Activated T-cell treated with anti-CD3 and anti-CD28 coated beads, Interleukin-2, amount 50 U/mL, for 24 hours (primary cell): Measurements from ENCODE around the gene GPR68.
"Not testable (repeated sequence)": the region's sequence is repeated elsewhere in the genome, so short reads cannot be mapped to it uniquely, and the experiment has no call there.

ENCODE experiments used
- DNase-seq: peaks from one replicate; pipeline ENCODE4 v3.0.0-alpha.2; 2020
- H3K27ac Mint-ChIP-seq: 2 replicates; pipeline ENCODE4 v1.8.0; 2020; ENCODE audit warnings: mild to moderate bottlenecking, mixed read lengths
- H3K27me3 Mint-ChIP-seq: 2 replicates; pipeline ENCODE4 v1.8.0; 2020; ENCODE audit warnings: mixed read lengths
- H3K36me3 Mint-ChIP-seq: 2 replicates; pipeline ENCODE4 v1.8.0; 2020; ENCODE audit warnings: low read depth, mixed read lengths
- H3K4me1 Mint-ChIP-seq: 2 replicates; pipeline ENCODE4 v1.8.0; 2020; ENCODE audit warnings: low read depth, mixed read lengths
- H3K4me3 Mint-ChIP-seq: 2 replicates; pipeline ENCODE4 v1.8.0; 2020; ENCODE audit warnings: mild to moderate bottlenecking, moderate library complexity, mixed read lengths
- H3K9me3 Mint-ChIP-seq: 2 replicates; pipeline ENCODE4 v1.8.0; 2020; ENCODE audit warnings: mixed read lengths

GPR68 gene

DNA sequence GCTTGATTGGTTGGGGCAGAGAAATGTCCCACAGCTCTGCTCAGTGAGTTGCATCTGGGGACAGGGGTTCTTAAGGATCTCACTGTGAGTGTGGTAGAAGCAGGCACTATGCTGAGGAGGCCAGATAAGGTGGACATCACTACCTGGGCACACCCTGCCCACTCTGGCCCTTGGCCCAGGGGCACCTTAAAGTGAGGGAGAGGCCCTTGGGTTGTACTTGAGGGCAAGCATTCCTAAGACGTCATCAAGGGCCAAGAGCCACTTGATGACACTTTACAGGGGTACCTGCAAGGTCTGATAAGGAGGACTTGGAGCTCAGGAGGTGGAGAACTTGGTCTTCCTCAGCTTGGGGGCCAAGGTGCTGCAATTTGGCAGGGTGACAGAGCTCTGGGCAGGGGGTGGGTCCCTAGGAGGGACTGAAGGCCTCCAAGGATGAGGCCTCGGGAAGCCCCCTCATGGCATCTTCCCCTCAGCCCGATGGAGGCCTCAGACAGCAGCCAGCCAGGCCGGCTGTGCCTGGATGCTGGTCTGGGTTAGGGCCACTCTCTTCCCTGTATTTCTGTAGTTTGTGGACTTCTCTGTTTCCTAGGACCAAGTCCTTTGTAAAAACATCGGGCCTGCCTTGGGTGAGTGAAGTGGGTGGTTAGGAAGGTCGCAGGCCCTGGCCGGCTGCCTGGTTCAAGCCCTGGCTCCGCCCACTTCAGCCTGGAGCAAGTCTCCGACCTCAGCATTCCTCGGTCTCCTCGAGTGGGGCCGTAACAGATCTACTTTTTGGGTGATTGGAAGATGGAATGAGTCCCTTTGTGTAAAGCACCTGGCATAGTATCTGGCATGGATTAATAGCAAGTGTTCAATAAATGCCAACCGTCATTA is 24.8 kb downstream of the GPR68 start:
- H3K27ac Mint-ChIP-seq = no peak overlapping the region
- DNase-seq = no peak

DNA sequence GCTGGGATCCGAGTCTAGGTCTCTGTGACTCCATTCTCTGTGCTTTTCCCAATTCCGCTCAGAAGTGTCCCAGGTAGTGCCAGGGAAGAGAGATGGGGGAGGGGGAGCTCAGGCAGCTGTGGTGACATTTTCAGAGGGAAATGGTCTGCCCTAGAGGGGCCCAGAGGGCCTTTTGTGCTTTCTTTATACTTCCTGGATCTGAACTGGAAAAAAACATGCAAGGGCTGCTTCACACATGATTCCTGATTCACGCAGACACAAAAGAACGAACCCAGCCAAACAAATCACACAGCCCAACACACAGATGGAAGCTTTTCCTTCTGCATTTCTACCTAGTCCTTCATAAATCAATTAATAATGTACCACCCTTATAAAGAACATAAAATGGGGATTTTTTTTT is 26.5 kb downstream of the GPR68 start:
- H3K36me3 Mint-ChIP-seq = peaks cover 79% of the 10 kb centered on the region
- DNase-seq = no peak
- peaks cover 30% of the 10 kb centered on the region for H3K4me1 Mint-ChIP-seq

More for the DNA sequence above, 24.8 kb downstream of the GPR68 start:
- Mint-ChIP-seq H3K4me1 (peaks cover 46% of the 10 kb centered on the region), H3K4me3 (no peak overlapping the region), H3K9me3 (peaks cover 14% of the 10 kb centered on the region), H3K36me3 (peaks cover 86% of the 10 kb centered on the region), H3K27me3 (no peaks in the 10 kb centered on the region)

DNA sequence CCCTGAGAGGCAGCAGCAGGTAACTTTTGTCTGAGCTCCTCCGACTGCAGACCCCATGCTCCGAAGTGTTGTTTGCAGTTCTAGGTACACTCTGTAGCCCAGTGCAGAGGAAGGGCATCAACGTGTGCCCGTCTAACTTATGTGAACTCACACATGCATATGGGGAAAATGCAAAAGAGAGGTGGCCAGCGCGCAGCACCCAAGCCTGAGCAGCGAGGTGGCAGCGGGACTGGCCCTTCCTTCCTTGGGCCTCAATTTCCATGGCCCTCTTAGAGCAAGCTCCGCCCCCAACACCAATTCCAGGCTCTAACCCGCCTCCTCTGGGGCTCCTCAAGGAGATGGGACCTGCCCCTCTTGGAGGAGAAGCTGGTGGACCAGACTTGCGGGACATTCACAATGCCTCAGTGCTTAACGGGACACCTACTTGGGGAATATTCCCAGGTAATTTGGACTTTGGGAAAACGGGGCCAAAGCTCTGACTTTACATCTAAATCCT is 27.7 kb downstream of the GPR68 start:
- Mint-ChIP-seq H3K4me3 (no peak overlapping the region), H3K27me3 (no peaks in the 10 kb centered on the region), H3K9me3 (peaks cover 1% of the 10 kb centered on the region), H3K27ac (no peak overlapping the region), H3K36me3 (peaks cover 70% of the 10 kb centered on the region), H3K4me1 (peaks cover 17% of the 10 kb centered on the region)
- no peak for DNase-seq

More for the DNA sequence above, 26.5 kb downstream of the GPR68 start:
- peaks cover 9% of the 10 kb centered on the region for H3K9me3 Mint-ChIP-seq
- H3K4me3 Mint-ChIP-seq = no peak overlapping the region
- H3K27me3 Mint-ChIP-seq = no peaks in the 10 kb centered on the region
- H3K27ac Mint-ChIP-seq = no peak overlapping the region

DNA sequence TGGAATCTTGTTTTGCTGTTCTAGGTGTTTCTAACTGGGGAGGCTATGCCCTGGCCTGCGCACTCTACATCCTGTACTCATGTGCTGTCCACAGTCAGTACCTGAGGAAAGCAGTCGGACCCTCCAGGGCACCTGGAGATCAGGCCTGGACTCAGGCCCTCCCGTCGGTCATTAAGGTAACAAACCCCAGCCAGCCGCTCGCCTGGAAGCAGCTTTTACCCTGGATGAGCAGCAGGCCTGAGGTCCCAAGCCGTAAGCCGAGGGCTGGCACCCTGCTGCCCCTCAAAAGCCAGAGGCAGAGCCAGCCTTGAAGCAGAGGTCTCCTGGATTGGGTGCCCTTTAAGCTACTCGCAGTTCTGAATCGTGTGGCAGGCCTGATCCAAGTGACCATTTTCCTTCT is 29.1 kb downstream of the GPR68 start:
- Mint-ChIP-seq H3K4me1 (peaks cover 6% of the 10 kb centered on the region), H3K36me3 (peaks cover 72% of the 10 kb centered on the region), H3K27ac (no peak overlapping the region), H3K27me3 (no peaks in the 10 kb centered on the region), H3K4me3 (no peak overlapping the region), H3K9me3 (no peaks in the 10 kb centered on the region)
- DNase-seq = no peak

DNA sequence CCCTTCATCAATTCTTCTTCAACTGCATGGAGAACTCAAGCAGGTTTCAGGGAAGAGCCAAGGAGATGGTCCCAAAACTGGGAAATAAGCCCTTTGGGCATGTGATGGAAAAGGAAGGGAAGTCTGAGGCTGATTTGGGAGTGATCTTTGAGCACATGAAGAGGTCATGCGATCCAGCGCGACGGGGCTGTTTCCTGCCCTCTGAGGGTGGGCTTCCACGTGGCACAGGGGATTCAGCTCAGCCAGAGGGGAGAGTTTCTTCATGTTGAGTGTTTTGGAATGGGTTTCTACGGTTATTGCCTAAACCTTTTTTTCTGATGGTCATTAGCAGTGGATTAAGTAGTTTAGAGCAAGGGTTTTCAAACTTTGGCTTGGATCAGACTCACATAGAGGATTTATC is 30.2 kb downstream of the GPR68 start:
- H3K36me3 Mint-ChIP-seq = peaks cover 70% of the 10 kb centered on the region
- H3K27me3 Mint-ChIP-seq = no peaks in the 10 kb centered on the region
- no peak overlapping the region for H3K4me3 Mint-ChIP-seq
- H3K9me3 Mint-ChIP-seq = no peaks in the 10 kb centered on the region
- no peak for DNase-seq
- H3K4me1 Mint-ChIP-seq = peaks cover 1% of the 10 kb centered on the region
- H3K27ac Mint-ChIP-seq = peak overlapping the region; percentile 31

DNA sequence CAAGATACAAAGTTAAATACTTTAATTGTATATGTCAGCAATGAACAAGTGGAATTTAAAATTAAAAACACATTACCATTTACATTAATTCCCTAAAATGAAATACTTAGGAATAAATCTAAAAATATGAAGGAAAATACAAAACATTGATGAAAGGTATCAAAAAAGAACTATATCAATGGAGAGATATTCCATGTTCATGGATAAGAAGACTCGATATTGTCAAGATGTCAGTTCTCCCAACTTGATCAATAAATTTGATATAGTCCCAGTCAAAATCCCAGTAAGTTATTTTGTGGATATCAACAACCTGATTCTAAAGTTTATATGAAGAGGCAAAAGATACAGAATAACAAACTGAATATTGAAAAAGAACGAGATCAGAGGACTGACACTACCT is 33.5 kb downstream of the GPR68 start:
- Mint-ChIP-seq H3K27me3 (no peaks in the 10 kb centered on the region), H3K27ac (no peak overlapping the region), H3K4me1 (peaks cover 7% of the 10 kb centered on the region), H3K9me3 (no peaks in the 10 kb centered on the region), H3K36me3 (peaks cover 75% of the 10 kb centered on the region), H3K4me3 (no peak overlapping the region)
- DNase-seq = no peak

DNA sequence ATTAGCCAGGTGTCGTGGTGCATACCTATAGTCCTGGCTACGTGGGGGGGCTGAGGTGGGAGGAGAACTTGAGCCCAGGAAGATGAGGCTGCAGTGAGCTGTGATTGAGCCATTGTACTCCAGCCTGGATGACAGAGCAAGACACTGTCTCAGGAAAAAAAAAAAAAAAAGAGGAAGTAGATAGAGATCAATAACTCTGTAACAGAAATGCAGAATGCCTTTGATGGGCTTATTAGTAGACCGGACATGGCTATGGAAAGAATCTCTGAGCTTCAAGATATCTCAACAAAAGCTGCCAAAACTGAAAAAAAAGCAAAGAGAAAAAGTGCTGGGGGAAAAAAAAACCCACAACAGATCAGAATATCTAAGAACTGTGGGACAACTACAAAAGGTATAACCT is 37.5 kb downstream of the GPR68 start:
- Mint-ChIP-seq H3K27ac (peak overlapping the region; percentile 31), H3K36me3 (peaks cover 91% of the 10 kb centered on the region), H3K9me3 (no peaks in the 10 kb centered on the region), H3K4me3 (no peak overlapping the region), H3K27me3 (no peaks in the 10 kb centered on the region), H3K4me1 (peaks cover 25% of the 10 kb centered on the region)
- no peak for DNase-seq

DNA sequence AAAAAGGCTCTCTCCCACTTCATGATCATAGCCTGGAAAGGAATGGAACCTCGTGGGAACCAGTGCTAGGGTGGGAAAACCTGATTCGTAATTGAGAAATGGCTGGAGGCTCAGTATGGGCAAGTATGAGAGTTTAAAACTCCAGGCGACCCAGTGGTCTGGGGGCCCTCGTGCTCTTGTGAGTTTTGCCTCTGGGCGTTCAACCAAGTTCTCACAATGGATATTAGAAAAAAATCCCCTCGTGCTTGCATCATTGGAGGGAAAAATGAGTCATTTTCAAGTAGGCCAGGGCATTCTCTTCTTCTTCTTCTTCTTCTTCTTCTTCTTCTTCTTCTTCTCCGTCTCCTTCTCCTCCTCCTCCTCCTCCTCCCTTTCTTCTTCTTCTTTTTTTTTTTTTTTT is 39.0 kb downstream of the GPR68 start:
- no peak for DNase-seq
- Mint-ChIP-seq H3K36me3 (peaks cover 86% of the 10 kb centered on the region), H3K27ac (peak overlapping the region; percentile 24), H3K4me1 (peaks cover 30% of the 10 kb centered on the region), H3K27me3 (no peaks in the 10 kb centered on the region), H3K4me3 (no peak overlapping the region), H3K9me3 (no peaks in the 10 kb centered on the region)

DNA sequence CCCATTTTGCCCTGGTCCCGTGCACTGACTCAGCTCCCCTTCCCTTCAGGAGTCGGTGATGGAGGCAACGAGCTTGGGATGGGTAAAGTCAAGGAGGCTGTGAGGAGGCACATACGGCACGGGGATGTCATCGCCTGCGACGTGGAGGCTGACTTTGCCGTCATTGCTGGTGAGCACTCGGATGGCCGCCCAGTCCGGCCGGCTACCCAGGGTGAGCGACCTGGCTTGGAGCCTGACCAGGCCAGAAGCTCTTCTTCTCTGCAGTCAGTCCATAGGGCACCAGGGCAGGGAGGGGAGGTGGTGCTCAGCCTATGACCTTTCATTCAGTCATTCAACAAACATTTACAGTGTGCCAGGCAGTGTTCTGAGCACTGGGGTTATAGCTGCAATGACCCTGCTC is 39.8 kb downstream of the GPR68 start:
- no peak for DNase-seq
- Mint-ChIP-seq H3K4me3 (no peak overlapping the region), H3K27ac (peak overlapping the region; percentile 24), H3K9me3 (no peaks in the 10 kb centered on the region), H3K4me1 (peaks cover 30% of the 10 kb centered on the region), H3K27me3 (no peaks in the 10 kb centered on the region), H3K36me3 (peaks cover 87% of the 10 kb centered on the region)

DNA sequence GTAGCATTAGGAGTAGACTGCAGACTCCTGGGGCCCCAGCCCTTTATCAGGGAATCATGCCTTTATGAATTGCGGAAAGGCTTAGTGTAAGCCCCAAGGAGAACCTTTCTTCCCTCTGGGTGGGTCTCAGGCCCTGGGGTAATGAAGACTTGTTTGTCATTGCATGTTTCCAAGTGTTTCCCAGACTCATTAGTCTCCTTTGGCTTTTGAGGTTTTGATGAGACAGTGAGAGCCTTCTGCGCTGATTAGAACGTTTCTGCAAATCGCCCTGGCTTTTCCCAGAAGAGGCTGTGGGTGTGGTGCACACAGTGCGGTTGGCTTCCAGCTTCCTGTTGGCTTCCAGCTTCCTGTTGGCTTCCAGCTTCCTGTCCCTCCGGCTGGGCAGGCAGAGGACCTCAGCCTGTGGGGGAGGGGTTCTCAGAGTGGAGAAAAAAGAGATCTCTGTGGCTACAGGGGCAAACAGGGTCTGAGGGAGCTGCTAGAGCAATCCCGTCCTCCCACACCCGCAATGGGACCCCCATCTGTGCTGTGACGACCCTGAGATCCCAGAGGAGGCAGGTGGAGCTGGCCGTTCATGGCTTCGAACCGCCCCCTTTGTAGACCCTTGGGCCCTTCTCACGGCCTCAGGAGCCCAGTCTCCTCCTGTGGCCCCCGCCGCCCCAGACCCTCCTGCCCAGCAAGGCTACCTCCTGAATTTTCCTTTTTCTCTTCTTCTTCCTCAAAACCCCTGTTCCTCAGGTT is 42.1 kb downstream of the GPR68 start:
- no peaks in the 10 kb centered on the region for H3K27me3 Mint-ChIP-seq
- no peak overlapping the region for H3K4me3 Mint-ChIP-seq
- H3K9me3 Mint-ChIP-seq = no peaks in the 10 kb centered on the region
- no peak for DNase-seq
- peaks cover 33% of the 10 kb centered on the region for H3K4me1 Mint-ChIP-seq
- peaks cover 89% of the 10 kb centered on the region for H3K36me3 Mint-ChIP-seq
- H3K27ac Mint-ChIP-seq = peak overlapping the region; percentile 33

DNA sequence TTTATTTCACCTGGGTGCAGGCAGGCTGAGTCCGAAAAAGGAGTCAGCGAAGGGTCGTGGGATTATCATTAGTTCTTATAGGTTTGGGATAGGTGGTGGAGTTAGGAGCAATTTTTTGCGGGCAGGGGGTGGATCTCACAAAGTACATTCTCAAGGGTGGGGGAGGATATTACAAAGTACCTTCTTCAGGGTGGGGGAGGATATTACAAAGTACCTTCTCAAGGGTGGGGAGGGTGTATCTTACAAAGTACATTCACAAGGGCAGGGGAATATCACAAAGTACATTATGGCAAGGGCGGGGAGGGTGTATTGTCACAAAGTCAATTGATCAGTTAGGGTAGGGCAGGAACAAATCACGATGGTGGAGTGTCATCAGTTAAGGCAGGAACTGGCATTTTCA is 43.7 kb downstream of the GPR68 start:
- not testable (repeated sequence) for H3K9me3 Mint-ChIP-seq, H3K4me3 Mint-ChIP-seq, H3K27ac Mint-ChIP-seq, H3K27me3 Mint-ChIP-seq, DNase-seq
- H3K36me3 Mint-ChIP-seq = peaks cover 89% of the 10 kb centered on the region
- H3K4me1 Mint-ChIP-seq = peaks cover 29% of the 10 kb centered on the region

DNA sequence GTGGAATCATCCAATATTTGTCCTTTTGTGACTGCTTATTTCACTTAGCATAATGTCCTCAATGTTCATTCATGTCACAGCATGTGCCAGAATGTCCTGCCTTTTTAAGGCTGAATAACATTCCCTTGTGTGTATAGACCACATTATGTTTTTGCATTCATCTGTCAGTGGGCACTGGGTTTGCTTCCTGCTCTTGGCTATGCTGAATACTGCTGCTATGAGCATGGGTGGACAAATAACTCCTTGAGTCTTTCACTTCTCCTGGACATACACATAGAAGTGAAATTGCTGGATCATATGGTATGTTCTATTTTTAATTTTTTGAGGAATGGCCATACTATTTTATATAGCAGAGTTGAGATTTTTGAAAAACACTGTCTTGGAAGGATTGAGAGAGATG is 46.9 kb downstream of the GPR68 start:
- no peak overlapping the region for H3K4me3 Mint-ChIP-seq
- no peaks in the 10 kb centered on the region for H3K27me3 Mint-ChIP-seq
- peaks cover 77% of the 10 kb centered on the region for H3K36me3 Mint-ChIP-seq
- DNase-seq = no peak
- no peaks in the 10 kb centered on the region for H3K9me3 Mint-ChIP-seq
- peaks cover 35% of the 10 kb centered on the region for H3K4me1 Mint-ChIP-seq
- no peak overlapping the region for H3K27ac Mint-ChIP-seq

DNA sequence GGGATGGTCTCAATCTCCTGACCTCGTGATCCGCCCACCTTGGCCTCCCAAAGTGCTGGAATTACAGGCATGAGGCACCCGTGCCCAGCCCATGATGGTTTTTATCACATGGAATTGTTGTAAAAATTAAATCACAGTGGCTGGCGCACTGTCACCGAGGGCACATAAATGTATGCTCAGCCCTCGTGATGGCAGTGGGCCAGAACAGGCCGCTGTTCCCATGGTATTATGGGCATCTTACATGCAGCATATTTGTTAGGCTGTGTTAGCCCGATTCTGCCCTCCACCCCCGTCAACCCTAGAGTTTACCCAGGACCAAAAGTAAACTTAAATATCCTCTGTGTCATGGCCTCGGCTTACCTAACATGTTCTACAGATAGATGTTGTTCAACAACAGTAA is 48.6 kb downstream of the GPR68 start:
- Mint-ChIP-seq H3K27ac (no peak overlapping the region), H3K27me3 (no peaks in the 10 kb centered on the region), H3K36me3 (peaks cover 80% of the 10 kb centered on the region), H3K9me3 (no peaks in the 10 kb centered on the region), H3K4me3 (no peak overlapping the region), H3K4me1 (peaks cover 30% of the 10 kb centered on the region)
- DNase-seq = no peak

DNA sequence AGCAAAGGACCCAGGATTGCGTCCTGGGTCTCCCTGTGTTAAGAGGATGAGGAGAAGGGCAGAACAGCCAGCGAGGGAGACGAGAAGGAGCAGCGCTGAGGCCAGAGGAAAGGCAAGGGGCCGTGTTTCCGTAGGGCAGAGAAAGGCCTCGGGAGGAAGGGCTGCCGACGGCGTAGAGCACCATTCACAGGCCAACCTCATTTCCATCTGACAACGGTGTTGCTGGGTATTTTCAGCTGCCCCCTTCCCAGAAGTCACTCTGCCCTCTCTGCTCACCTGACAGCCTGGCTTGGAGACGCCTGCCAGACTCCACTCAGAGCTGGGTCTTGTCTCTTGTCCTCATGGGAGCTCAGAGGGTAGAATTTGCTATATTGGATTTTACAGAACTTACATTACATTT is 51.4 kb downstream of the GPR68 start:
- Mint-ChIP-seq H3K4me3 (no peak overlapping the region), H3K9me3 (no peaks in the 10 kb centered on the region), H3K27ac (no peak overlapping the region), H3K4me1 (peaks cover 28% of the 10 kb centered on the region), H3K27me3 (no peaks in the 10 kb centered on the region), H3K36me3 (peaks cover 79% of the 10 kb centered on the region)
- no peak for DNase-seq

DNA sequence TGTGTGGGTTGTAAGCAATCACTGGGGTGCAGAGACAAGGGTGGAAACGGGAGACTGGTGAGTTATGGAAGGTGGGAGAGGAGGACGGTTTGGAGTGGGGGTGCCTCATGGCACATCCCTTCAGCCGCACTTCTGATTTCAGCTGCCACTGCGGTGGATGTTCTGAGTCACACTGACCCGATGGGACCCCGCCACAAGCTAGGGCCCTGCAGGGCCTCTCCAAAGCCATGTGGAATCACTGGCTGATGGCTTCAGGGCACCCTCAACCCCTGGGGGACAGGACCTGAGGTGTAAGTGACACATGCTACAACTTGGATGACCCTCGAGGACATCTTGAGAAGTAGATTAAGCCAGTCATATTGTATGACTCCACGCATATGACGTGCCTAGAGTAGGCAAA is 53.7 kb downstream of the GPR68 start:
- peaks cover 81% of the 10 kb centered on the region for H3K36me3 Mint-ChIP-seq
- no peak overlapping the region for H3K4me3 Mint-ChIP-seq
- no peak overlapping the region for H3K27ac Mint-ChIP-seq
- no peaks in the 10 kb centered on the region for H3K27me3 Mint-ChIP-seq
- H3K4me1 Mint-ChIP-seq = peaks cover 20% of the 10 kb centered on the region
- H3K9me3 Mint-ChIP-seq = no peaks in the 10 kb centered on the region
- DNase-seq = no peak
